HG03378 (cell line): ENCODE results near the gene SCUBE3.

ENCODE experiments used
- ATAC-seq: cut with Tn5 transposase; IDR thresholded peaks from one replicate; pipeline ENCODE4 v1.9.1; 2021; ENCODE audit warnings: mild to moderate bottlenecking, moderate library complexity; ENCODE audit not compliant: unreplicated experiment

Gene SCUBE3

DNA sequence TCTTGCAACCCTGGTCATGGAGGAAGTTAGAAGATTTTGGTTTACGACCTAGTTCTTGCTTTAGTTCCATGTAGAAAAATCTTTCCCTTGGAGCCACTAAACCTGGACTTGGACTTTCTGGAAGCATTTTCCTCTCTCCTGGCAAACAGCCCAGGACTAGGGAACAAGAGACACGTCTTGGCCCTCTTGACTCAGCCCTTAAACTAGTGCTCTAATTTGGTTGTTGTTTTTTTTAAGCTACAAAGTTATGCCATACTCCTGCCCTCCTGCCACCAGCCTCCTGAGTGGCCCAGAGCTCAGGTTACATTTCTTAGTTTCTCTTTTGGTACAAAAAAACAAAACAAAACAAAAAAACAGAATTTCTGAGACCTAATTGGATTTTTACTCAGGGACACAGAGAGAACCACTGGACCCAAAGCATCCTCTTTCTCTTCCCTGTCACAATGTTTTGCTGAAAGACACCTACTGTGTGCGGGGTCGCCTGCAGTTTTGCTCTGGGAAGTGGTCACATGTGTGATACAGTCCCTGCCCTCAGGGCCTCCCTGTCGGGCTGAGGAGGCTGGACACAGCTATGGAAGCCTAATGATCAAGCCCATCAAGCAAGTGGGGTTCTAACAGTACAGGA, 32.3 kb upstream of the SCUBE3 start:
- no peak for ATAC-seq

DNA sequence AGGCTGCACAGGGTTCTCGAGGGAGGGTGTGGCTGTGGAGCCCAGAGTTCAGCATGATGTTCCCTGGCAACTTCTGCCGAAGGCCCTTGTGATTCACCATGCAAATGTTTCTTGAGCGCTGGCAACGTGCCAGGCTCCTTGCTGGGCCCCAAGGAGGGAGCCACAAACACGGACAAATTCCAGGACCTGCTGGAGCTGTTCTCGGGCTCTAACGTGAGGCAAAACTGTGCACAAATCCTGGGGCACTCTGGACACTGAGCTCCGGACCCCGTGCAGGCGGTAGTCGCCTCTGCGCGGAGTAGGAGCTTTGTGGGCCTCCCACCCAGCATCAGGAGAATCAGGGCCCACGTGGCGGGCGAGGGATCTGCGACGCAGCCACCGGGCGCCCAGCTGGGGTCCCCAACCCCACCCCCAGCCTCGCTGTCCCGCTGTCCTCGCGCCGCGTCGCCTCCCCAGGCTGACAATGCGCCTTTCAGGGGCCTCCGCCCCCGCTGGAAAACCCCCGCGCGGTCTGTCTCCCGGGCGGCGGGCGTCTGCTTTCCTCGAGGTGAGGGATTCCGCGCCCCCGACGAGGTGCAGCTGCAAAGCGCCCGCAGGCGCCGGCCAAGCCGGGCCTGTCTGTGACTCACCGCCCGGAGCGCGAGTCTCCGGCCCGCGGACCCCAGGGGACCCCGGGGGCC, 31.7 kb upstream of the SCUBE3 start:
- ATAC-seq: no peak

DNA sequence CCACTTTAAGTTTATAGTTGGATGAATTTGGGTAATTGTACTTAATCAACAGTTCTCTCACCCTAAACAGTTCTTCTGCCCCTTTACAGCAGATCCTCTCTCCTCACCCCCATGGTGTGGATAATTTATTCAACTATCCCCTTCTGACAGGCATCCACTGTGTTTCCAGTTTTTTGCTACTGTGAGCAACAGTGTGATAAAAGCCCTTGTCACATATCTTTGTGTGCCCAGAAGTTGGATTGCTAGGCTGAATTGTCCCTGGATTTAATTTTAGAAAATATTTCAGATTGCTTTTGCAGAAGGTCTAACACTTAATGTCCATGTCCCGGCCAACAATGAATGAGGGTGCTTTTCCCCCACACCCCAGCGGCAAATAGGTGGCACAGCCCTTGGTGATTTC, 30.5 kb upstream of the SCUBE3 start:
- no peak for ATAC-seq

DNA sequence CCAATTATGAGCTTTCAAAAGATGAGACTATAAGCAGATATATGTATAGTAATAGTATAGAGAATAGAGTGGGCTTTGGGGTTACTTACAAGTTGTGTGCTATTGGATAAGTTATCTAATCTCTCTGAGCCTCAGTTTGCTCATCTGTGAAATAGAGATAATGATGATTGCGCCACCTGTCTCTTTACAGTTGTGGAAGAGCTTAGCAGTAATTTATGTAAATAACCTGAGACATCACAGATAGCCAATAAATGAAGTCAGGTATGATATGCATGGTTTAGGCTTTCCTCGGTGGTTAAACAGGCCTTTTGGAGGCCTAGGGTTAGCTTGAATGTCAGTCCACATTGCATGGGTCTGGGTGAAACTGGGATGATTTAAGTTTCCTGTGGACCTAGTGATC, 29.8 kb upstream of the SCUBE3 start:
- ATAC-seq: no peak

DNA sequence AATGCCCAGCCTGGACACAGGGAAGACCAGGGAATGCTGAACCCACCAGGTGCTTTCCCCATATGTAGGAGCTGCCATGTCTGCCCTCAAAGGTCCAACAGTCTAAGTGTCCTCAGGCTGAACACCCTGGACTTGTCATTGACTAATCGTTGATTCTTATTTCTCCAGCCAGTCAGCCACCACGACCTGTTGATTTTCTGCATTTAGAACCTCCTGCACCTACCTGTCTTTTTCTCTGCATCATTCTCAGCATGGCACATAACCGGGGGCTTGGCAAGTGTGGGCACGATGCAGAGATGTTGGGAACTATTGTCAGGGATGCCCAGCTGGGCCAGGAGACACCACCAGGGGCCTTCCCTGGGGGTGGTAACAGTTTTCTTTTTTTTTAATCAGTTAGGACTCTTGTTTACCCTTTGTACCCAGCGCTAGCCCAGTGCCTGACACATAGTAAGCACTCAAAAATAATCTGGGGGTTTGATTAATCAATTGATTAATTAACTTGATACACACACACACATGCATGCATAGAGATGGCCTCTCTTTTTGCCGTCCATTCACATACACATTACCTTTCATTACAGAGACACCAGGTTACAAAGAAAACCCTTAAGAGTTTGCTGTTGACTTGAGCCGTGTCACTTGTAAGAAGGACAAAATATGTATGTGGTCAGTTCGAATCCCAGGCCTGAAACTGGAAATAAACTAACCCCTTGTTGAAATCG, 29.0 kb upstream of the SCUBE3 start:
- ATAC-seq: no peak

DNA sequence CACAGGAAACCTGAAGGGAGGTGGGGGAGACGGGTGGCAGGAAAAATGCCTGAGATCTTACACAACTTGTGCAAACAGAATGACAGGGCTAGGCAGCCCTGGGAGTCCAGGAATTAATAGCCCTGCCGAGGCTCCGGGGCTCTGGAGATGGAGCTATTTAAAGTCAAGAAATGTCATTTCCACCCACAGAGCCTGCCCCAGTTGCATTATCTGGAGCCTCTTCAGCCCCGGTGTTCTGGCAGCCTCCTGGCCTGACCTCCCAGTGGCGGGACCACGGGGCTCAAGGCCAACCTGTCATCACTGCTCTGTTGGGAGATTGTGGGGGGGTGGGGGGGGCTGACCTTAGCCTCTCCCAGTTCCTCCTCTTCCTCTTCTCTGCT, 28.5 kb upstream of the SCUBE3 start:
- ATAC-seq: no peak

DNA sequence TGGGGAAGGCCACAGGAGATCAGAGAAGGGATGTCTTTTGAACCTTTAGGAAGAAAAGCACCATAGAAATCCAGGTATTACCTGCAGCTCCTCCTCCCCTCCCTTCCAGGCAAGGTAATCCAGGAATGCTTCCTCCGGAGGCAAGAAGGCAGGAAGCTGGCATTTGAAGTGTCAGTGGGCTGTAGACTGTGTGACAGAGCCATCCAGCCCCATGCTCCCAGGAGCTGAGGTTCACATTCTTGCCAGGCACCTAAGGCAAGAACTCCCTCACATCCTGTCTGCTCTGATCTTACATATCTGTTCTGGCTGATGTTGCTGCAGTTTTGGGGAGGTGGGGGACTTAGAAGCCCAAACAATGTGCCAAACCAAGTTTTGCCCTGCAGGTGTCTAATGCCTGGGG, 27.8 kb upstream of the SCUBE3 start:
- ATAC-seq: no peak

DNA sequence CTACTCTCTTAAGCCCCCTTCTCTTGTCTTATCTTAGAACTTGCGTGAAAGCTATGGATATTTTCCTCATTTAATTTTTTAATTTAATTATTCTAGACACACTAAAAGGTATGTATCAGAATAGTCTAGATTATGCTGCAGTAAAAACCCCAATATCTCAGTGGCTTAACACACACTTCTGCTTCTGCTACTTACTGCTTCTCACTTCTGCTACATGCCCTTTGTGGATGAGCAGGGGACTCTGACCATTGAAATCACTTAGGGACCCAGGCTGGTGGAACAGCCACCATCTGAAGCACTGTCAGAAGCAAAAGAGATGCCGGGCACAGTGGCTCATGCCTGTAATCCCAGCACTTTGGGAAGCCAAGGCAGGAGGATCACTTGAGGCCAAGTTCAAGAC, 27.2 kb upstream of the SCUBE3 start:
- ATAC-seq: no peak

DNA sequence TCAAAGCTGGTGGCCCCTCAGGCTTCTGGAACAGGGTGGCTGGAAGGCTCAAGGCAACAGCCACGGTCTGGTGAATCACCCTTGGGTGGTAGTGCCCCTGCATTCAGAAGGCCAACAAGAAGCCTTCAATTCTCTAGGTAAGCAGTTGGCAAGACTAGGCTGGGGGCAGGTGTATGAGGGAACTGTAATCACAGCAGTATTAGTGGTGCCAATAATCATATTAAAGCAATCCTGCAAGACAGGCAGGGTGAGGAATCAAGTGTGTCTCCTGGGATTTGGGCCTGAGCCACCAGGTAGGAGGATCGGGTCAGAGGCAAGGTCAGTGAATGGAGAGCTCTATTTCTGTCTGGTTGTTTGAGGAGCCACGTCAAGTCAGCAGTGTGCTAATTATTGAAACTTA, 24.9 kb upstream of the SCUBE3 start:
- ATAC-seq: no peak

DNA sequence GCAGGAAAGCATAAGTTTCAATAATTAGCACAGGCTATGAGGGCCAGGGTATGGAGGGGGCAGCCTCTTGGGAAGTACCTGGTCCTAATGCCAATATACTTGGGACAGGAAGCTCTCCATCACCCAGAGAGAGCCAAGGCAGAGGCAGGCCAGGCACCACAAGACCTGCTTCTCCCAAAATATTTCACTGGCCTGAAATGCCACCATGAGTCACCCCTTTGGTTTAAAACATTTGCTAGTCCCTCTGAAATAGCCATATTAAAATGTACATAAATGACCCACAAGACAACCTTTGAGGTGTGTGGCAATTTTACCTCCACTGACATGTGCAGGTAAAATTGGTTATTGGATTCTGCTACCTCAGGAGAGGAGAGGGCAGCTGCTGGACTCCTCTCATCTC, 23.4 kb upstream of the SCUBE3 start:
- no peak for ATAC-seq

DNA sequence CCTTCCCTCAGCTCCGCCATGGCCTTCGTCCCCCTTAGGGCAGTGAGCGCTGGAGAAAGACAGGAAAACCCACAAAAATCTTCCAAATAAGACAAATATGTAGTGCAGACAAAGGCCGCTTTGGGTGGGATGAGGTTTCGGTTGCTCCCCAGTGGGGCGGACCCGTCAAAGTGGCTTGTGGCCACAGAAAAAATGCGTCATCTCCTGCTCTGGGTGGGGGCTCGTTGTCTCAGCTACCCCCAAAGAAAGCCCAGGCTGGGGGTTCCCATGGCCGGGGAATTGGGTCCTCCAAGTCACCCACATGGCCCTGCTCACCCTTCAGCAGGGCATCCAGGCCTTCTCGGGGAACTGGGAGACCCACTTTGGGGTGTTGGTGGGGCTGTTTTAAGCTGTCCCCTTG, 21.9 kb upstream of the SCUBE3 start:
- ATAC-seq: no peak

DNA sequence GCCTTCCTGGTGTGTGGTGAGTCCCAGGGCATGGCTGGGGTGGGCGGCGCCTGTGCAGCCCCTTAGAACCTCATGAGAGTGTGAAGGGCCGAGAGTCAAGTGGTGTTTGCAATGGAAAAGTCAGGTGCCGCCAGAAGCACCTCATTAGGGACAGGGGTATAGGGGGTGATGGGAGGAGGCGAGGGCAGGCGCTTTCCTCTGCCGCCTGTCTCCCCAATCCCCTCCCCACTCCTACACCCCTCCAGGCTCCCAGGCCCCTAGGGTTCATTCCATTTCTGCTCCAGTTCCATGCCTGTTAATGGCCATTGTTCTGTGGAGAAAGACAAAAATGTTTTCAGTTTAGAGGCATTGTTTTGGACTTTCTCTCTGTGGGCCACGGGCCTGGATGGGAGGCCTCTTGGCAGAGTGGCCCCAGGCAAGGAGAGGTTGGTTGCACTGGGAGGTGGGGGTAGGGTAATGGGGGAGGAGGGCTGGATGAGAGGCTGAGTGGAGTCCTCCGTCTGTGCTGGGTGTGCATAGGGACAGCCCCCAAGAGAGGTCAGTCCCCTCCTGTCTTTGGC, 21.4 kb upstream of the SCUBE3 start:
- no peak for ATAC-seq

DNA sequence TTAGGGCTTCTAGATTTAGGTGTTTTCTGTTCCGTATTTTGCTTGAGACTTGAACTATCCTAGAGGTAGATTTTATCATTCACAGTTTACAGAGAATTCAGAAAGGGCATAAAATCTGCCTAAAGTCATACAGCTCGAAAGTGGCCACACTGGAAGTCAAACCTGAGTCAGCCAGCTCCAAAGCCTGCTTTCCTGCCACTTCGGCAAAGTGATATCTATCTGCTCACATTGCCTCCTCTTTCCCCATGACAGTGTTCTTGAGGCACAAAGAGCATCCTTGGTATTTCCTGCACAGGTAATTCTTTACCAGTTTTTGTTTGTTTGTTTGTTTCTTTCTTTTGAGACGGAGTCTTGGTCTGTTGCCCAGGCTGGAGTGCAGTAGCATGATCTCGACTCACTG, 19.4 kb upstream of the SCUBE3 start:
- ATAC-seq: no peak

DNA sequence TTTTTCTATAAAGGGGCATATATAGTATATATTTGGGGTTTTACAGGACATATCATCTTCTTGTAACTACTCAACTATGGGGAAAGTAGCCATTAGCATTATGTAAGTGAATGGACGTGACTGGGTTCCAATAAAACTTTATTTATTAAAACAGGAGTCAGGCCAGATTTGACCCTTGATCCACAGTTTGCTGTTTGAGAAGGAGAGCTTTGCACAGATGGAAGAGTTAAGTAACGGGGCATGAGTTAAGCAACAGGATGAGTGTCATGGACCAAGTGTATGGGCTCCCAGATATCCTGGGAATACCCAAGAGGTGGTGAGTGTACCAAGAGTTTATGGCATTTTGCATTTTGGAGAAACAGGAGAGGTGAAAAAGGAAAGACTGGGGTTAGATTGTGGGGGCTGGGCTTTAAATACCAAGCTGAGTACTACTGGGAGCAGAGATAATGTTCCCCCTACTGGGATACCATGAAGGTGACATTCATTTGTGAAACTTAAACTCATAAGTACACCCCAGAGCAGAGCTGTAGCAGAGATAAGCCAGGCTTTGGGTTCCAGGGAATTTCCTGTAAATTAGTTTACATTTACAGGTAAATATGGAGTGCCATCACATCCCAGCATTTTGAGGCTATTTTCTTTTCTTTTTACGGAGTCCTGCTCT, 18.5 kb upstream of the SCUBE3 start:
- ATAC-seq: no peak

DNA sequence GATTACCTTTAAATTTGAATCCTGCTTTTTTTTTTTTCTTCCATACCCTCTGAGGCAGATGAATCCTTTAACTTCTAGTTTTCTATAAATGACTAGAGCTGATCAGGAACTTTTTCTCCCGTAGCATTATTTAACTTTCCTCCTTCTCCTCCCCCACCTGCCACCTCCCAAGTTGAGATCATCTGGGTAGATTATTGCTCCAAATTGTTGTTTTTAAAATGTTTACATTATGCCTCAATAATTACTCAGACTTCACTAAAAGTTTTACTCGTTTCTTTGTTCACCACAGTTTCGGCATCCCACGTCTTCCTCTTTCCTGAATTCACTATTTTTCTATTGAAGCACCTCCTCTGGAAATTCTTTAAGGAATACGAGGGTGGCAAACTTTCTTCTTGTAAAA, 16.6 kb upstream of the SCUBE3 start:
- ATAC-seq: no peak

DNA sequence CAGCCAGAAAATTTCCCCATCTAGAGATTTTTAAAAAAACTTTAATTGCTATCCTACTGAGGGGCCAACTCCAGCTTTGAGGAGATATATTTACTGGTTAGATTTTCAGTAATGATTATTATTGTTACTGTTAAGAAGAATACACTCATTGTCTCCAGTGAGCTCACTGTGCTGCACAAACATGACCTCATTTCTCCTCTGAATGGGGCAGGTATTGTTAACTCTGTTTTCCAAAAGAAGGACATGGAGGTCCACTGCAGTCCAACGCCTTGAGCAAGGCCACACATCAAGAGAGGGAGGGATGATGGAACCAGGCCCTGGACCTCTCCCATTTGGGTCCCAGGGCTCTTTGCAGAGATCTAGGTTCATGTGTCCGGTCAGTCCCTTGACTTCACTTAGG, 13.9 kb upstream of the SCUBE3 start:
- ATAC-seq: no peak

DNA sequence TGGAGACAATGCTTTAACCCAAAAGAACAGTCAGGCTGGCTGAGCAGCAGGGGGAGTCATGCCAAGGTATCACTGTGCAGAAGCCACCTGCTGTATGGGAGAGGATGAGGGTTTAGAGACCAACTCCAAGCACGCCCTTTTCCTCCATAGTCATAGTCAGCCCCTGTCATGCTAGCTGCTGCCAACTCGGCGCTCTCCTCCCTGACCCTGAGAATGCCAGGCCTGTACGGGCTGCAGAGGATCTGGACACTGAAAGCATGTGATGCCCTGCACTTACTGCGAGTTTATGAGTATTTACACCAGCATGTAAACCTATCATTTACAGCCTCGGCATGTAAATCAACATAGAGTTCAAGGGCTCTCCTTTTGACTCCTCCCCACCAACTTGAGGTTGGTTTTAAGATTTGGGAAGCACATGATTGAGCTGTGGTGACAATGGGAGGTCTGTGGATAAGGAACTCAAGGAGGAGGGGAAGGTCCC, 11.7 kb upstream of the SCUBE3 start:
- no peak for ATAC-seq

DNA sequence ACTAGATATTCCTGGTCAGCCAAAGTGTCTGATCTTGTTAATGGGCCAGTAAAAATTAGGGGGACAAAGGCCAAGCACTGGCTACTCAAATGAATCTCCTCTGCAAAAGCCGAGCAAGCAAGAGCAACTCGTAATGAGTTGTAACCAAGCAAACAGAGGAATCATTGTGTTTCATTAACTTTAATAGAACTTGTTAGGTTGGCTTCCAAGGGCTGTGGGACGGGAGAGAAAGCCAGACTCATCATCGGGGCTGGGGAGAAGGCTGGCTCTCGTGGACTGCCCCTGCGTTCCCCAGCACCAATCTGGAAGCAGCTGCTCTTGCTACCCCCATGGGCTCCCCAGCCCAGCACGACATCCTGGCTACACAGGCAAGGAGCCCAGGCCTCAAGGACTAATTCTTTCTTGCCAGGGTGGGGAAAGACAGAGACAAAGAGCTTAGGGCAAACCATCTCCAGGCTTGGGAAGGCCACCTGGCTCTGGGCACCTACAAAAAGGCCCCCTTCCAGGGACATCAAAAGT, 10.5 kb upstream of the SCUBE3 start:
- ATAC-seq: no peak

DNA sequence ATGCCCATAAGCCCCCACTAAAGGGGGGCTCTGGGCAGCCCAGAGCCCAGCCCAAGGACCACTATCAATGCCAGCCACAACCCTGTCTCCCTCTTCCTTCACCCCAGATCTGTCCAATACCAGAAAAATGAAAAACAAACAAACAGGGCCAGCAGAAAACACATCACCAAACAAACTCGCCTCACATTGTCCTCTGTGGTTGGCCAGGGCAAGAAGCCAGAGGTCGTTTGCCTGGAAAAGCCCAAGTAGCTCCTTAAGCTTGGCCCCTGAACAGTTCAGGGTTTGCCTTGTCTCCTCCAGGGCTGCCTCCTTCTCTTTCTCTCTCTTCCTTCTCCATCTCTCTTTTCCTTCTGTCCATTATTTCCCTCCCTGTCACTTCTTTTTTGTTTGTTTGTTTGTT, 10.1 kb upstream of the SCUBE3 start:
- no peak for ATAC-seq

DNA sequence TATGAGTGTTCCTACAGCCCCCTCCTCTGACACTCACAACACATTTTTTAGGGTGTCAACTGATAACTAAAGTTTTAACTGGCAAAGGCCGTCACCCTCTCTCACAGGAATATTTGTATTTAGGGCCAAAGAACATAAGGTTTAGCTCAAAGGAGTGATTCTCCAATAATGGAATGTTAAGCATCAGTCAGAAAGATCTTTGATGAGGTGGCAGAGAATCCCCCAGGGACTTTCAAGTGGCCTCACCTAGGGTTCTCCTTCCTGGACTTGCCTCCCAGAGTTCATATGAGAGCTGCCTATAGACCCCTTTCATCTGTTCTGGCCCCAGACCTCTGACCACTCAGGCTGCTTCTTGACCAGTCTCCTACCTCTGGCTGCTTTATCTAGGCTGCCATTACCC, 7.4 kb upstream of the SCUBE3 start:
- ATAC-seq: no peak

DNA sequence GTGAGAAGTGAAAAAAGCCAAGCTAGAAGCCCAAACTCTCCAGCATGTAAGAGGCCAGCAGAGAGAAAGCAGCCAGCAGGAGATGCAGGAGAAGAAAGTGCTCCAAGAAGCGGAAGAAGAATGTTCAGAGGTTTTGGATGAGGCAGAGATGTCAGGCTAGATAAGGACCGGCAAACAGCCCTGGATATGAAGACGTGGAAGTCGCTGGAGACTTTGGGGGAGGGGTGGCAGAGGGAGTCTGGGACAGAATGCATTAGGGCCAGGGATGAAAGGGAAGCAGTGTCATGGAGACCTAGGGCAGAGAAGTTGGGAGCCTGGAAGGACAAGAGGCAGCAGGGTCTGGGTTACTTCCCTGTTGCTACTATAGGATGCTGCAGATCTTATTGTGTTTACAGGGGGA, 5.3 kb upstream of the SCUBE3 start:
- ATAC-seq: no peak
